ENCODE measurements around the gene SLC39A10. TPM values are rescaled to one million over a fixed set of nuclear protein-coding genes. Genes with fewer than 3 reads are reported as not detected.

Gene SLC39A10
- total RNA-seq, 3 donors from 2014 or later, result 15.3 to 22.6 (median 18.6) TPM

DNA sequence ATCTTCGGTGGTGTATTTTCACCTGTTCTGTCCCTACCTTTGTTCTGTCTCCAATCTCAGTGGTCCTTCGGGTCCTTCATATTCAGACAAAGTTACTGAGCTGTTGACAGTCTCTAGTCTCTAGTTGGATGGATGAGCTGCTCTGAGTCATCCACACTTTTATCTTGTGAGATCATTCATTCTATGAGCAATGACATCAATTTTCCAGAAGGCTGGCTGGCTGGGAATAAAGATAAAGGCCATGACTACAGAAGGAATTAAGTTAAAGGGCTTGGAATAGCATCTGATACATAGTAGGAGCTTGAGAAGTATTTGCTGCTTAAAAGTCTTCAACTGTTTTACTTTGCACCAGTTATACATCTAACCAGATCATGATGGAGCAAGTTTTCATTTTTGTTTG, 43.1 kb upstream of the SLC39A10 start:
- no peak overlapping the region for H3K4me3 ChIP-seq
- H3K4me1 ChIP-seq (ENCODE audit: low read depth), result no peaks in the 10 kb centered on the region
- TF ChIP-seq, protein P1, sequence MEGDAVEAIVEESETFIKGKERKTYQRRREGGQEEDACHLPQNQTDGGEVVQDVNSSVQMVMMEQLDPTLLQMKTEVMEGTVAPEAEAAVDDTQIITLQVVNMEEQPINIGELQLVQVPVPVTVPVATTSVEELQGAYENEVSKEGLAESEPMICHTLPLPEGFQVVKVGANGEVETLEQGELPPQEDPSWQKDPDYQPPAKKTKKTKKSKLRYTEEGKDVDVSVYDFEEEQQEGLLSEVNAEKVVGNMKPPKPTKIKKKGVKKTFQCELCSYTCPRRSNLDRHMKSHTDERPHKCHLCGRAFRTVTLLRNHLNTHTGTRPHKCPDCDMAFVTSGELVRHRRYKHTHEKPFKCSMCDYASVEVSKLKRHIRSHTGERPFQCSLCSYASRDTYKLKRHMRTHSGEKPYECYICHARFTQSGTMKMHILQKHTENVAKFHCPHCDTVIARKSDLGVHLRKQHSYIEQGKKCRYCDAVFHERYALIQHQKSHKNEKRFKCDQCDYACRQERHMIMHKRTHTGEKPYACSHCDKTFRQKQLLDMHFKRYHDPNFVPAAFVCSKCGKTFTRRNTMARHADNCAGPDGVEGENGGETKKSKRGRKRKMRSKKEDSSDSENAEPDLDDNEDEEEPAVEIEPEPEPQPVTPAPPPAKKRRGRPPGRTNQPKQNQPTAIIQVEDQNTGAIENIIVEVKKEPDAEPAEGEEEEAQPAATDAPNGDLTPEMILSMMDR (IDR thresholded peaks at IDR 0.05), result no peak
- H3K36me3 ChIP-seq (ENCODE audit: low read depth), result no peaks in the 10 kb centered on the region
- intact Hi-C loops (cut with DNase I, micrococcal nuclease), result no loop called here
- no peak for ATAC-seq
- DNase-seq, result no peak
- H3K9me3 ChIP-seq, result no peaks in the 10 kb centered on the region

DNA sequence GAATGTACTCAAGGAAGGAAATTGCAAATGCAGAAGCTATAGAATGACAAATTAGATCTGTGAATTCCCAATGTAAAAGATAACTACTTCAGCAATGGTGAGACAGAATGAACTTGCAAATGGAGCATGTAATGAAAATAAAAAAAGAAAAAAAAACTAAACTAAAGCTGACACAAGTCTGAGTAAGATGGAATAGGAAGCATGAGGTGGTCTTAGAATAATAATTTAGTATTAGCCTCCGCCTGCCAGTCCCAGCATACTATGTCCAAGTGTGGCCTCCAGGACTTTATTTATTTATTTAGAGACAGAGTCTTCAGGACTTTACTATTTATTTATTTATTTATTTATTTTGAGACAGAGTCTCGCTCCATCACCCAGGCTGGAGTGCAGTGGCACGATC, 37.4 kb upstream of the SLC39A10 start:
- H3K9me3 ChIP-seq, result no peaks in the 10 kb centered on the region
- H3K36me3 ChIP-seq (ENCODE audit: low read depth), result no peaks in the 10 kb centered on the region
- intact Hi-C loops (cut with DNase I, micrococcal nuclease), result no loop called here
- ATAC-seq (no peak), DNase-seq (no peak)
- H3K4me1 ChIP-seq (ENCODE audit: low read depth), result no peaks in the 10 kb centered on the region
- TF ChIP-seq, protein P1 (IDR thresholded peaks at IDR 0.05), result no peak
- no peak overlapping the region for H3K4me3 ChIP-seq

DNA sequence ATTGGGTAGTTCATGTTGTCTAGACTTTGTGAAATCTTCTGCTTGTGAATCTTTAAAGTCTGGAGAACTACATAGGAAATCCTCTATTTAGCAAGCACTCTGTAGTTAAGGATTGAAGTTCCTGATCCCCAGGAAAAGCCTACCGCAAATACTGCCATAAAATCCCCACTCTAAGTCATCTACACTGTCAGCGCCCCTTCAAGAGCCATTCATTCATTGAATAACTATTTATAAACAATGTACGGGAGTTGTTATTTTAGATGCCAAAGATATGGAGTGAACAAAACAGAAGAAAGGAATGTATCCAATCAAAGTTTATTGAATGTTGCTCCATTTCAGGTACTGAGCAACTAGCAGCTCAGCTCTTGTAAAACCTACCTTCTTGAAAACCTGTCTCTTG, 36.5 kb upstream of the SLC39A10 start:
- no peaks in the 10 kb centered on the region for H3K4me1 ChIP-seq (ENCODE audit: low read depth)
- TF ChIP-seq, protein P1 (IDR thresholded peaks at IDR 0.05), result no peak
- ATAC-seq (no peak), DNase-seq (no peak)
- no peak overlapping the region for H3K4me3 ChIP-seq
- H3K36me3 ChIP-seq (ENCODE audit: low read depth), result no peaks in the 10 kb centered on the region
- H3K9me3 ChIP-seq, result no peaks in the 10 kb centered on the region
- intact Hi-C loops (cut with DNase I, micrococcal nuclease), result no loop called here

DNA sequence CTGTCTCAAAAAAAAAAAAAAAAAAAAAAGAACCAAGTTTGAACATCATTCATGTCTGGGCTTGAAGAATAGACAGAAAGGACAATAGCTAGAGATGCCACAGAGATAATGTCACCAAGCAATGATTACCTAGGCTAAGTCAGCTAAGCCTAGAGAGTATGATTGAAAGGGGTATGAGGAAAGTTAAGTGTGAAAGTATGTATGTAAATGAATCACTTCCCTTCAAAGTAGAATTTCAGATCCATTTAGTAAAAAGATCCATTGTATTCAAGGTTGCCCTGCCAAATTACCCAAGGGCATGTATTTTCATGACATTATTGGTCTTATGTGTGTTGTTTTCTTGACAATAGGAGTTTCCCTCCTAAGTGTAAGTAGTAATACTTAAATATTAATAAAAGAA, 34.1 kb upstream of the SLC39A10 start:
- no peaks in the 10 kb centered on the region for H3K36me3 ChIP-seq (ENCODE audit: low read depth)
- H3K4me1 ChIP-seq (ENCODE audit: low read depth), result no peaks in the 10 kb centered on the region
- ATAC-seq (no peak), DNase-seq (no peak)
- TF ChIP-seq, protein P1 (IDR thresholded peaks at IDR 0.05), result no peak
- no peaks in the 10 kb centered on the region for H3K9me3 ChIP-seq
- no peak overlapping the region for H3K4me3 ChIP-seq
- intact Hi-C loops (cut with DNase I, micrococcal nuclease), result no loop called here

DNA sequence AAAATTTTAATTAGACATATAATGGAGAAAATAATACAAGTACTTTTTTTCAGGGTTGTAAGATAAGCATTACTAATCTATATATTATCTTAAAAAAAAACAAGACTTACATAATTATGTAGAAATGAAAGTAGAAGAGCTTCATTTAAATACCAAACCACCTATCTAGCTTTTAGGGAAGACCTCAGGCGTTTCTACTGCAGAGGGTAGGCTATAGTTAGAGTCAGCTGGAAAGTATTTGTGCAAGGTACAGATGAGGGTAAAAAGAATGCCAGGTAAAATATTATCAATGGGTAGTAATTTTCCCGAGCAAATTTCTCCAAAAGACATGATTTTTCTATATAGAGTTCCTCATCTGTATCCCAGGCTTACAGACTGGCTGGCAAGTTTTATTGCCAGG, 30.5 kb upstream of the SLC39A10 start:
- Histone ChIP-seq H3K36me3 (ENCODE audit: low read depth) (no peaks in the 10 kb centered on the region), H3K4me1 (ENCODE audit: low read depth) (no peaks in the 10 kb centered on the region), H3K9me3 (no peaks in the 10 kb centered on the region), H3K4me3 (no peak overlapping the region)
- DNase-seq, result no peak
- ATAC-seq, result no peak
- TF ChIP-seq, protein P1 (IDR thresholded peaks at IDR 0.05), result no peak
- intact Hi-C loops (cut with DNase I, micrococcal nuclease), result no loop called here

DNA sequence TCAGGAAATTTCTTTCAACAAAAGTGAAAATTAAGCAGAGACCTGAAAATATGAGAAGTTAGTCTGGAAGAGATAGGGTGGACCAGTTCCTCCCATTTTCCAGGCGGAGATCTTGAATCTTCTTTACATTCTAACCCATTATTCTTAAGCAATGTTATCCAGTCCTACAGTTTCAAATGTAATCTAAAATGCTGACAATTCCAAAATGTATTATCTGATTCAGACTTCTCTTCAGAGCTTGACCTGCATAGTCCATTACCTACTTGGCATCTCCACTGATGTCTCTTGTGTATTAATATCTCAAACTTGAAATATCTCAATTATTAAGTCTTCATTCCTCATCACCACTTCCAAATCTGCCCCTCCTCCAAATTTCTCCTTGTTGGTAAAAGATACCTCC, 28.4 kb upstream of the SLC39A10 start:
- intact Hi-C loops (cut with DNase I, micrococcal nuclease), result no loop called here
- TF ChIP-seq, protein P1 (IDR thresholded peaks at IDR 0.05), result no peak
- no peak for ATAC-seq
- Histone ChIP-seq H3K4me3 (no peak overlapping the region), H3K9me3 (no peaks in the 10 kb centered on the region), H3K36me3 (ENCODE audit: low read depth) (no peaks in the 10 kb centered on the region), H3K4me1 (ENCODE audit: low read depth) (no peaks in the 10 kb centered on the region)
- no peak for DNase-seq

Data from mucosa of descending colon (tissue), 3 donors.